ENCODE measurements around the gene LPCAT1.

LPCAT1 gene

DNA sequence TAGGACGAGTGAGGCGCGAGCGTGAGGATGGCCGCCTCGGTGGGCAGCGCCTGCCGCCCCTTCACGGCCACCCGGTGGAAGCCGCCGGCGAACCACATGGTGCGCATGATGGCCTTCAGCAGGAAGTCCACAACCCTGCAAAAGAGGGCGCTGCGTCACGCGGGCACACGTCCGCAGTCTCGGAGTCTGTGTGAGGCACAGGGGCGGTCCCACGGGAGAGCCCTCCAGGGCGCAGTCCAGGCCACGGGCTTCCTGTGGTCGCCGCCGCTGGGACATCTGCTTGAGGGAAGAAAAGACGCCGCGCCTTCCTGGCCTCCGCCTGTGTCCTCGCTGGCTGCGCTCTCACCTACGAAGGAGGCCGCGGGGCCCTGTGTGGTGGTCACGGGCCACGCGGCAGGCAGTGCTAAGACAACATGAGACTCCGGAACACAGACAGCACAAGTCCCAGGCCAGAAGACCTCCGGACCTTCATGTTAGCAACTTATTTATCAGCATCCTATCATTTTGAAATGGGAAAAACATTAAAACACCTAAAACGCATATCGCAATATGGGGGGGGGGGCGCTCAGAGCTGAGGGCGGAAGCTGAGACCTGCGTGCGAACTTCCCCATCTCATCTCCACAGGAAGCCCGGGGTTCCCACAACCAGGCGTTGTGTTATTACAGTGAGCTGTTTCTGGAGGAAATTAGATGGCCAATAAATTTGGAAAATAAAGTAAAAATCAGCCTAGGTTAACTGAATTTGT is 28.8 kb downstream of the LPCAT1 start:
- no peak for DNase-seq (ENCODE audit: low read depth)
- no peaks in the 10 kb centered on the region for H3K9me3 ChIP-seq (ENCODE audit: control insufficient read depth, low read length)
- H3K36me3 ChIP-seq (ENCODE audit: control insufficient read depth, insufficient read depth, low read length, severe bottlenecking), result peaks cover 34% of the 10 kb centered on the region
- H3K4me1 ChIP-seq (ENCODE audit: control insufficient read depth, insufficient read depth, low read length), result peaks cover 14% of the 10 kb centered on the region
- no peak overlapping the region for H3K4me3 ChIP-seq (ENCODE audit: low read length)
- H3K9ac ChIP-seq (ENCODE audit: low read length), result no peak overlapping the region
- no peaks in the 10 kb centered on the region for H3K27me3 ChIP-seq (replicated peaks; ENCODE audit: control insufficient read depth, insufficient read depth, low read length)

- Histone ChIP-seq H3K36me3 (ENCODE audit: control insufficient read depth, insufficient read depth, low read length, severe bottlenecking) (peaks cover 34% of the 10 kb centered on the region), H3K4me1 (ENCODE audit: control insufficient read depth, insufficient read depth, low read length) (peaks cover 19% of the 10 kb centered on the region), H3K9ac (ENCODE audit: low read length) (no peak overlapping the region), H3K9me3 (ENCODE audit: control insufficient read depth, low read length) (no peaks in the 10 kb centered on the region), H3K4me3 (ENCODE audit: low read length) (no peak overlapping the region), H3K27me3 (replicated peaks; ENCODE audit: control insufficient read depth, insufficient read depth, low read length) (no peaks in the 10 kb centered on the region)
- DNase-seq (ENCODE audit: low read depth), result no peak
These were observed 29.8 kb downstream of the LPCAT1 start for GRCh38 chr5:1493941-1494340.

DNA sequence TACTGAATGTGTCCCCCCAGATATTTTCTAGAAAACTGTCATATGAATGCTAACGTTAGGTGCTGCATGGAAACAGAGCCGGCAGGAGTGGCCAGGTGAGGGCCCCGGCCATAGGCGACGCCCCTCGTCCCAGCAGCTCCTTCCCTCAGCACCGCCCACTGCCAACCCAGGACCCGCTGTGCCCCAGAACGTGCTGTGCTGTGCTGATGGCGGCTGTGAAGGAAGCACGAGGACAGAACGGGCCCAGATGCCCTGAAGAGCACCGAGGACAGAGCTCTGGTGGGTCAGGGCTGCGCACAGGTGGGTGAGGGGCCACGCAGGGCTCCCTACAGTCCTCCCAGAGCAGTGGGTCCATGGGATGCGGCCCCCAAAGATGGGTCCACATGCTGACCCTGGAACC is 30.3 kb downstream of the LPCAT1 start:
- no peak for DNase-seq (ENCODE audit: low read depth)
- peaks cover 35% of the 10 kb centered on the region for H3K36me3 ChIP-seq (ENCODE audit: control insufficient read depth, insufficient read depth, low read length, severe bottlenecking)

DNA sequence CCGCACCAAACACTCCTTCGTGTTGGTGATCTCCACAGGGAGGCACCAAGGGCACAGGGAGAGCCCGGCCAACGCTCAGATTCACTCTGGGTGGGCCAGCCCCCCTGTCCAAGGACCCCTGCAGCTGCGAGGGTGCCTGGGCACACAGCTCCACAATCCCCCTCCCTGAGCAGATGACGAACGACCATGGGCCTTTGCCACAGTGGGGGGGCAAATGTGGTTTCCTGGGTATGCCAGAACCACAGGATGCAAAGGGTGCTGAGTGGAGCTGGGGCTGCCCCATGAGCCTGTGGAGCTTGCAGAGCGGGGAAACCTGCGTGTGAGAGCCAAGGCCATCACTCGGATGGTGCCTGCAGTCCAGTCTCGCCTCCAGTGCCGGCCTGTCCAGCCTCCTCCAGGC is 31.0 kb downstream of the LPCAT1 start:
- Histone ChIP-seq H3K27me3 (replicated peaks; ENCODE audit: control insufficient read depth, insufficient read depth, low read length) (no peaks in the 10 kb centered on the region), H3K36me3 (ENCODE audit: control insufficient read depth, insufficient read depth, low read length, severe bottlenecking) (peaks cover 42% of the 10 kb centered on the region), H3K9ac (ENCODE audit: low read length) (no peak overlapping the region), H3K4me1 (ENCODE audit: control insufficient read depth, insufficient read depth, low read length) (peaks cover 14% of the 10 kb centered on the region), H3K9me3 (ENCODE audit: control insufficient read depth, low read length) (no peaks in the 10 kb centered on the region), H3K4me3 (ENCODE audit: low read length) (no peak overlapping the region)
- DNase-seq (ENCODE audit: low read depth), result no peak

More for the DNA sequence above, 30.3 kb downstream of the LPCAT1 start:
- Histone ChIP-seq H3K4me1 (ENCODE audit: control insufficient read depth, insufficient read depth, low read length) (peaks cover 20% of the 10 kb centered on the region), H3K4me3 (ENCODE audit: low read length) (no peak overlapping the region), H3K27me3 (replicated peaks; ENCODE audit: control insufficient read depth, insufficient read depth, low read length) (no peaks in the 10 kb centered on the region), H3K9me3 (ENCODE audit: control insufficient read depth, low read length) (no peaks in the 10 kb centered on the region), H3K9ac (ENCODE audit: low read length) (no peak overlapping the region)

DNA sequence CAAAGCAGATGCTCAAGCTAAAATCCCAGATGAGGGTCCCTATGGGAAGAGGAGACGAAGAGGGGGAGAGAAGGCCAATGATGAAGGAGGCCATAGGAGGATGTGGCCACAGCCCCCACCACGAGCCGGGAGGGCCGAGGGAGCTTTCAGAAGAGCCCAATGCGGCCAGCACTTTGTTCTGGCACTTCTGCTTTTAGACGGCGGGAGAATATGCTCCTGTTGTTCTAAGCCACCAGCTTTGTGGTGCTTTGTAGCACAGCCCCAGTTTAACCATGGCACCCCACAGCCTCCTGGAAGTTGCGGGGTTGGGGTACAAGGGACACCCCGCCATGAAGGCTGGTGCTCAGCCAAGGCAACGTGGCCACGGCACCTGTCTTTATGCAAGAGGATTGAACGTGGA is 33.4 kb downstream of the LPCAT1 start:
- Histone ChIP-seq H3K9me3 (ENCODE audit: control insufficient read depth, low read length) (no peaks in the 10 kb centered on the region), H3K36me3 (ENCODE audit: control insufficient read depth, insufficient read depth, low read length, severe bottlenecking) (peaks cover 62% of the 10 kb centered on the region), H3K4me1 (ENCODE audit: control insufficient read depth, insufficient read depth, low read length) (peaks cover 14% of the 10 kb centered on the region), H3K9ac (ENCODE audit: low read length) (no peak overlapping the region), H3K4me3 (ENCODE audit: low read length) (no peak overlapping the region), H3K27me3 (replicated peaks; ENCODE audit: control insufficient read depth, insufficient read depth, low read length) (no peaks in the 10 kb centered on the region)
- no peak for DNase-seq (ENCODE audit: low read depth)

- H3K9me3 ChIP-seq (ENCODE audit: control insufficient read depth, low read length), result no peaks in the 10 kb centered on the region
- no peaks in the 10 kb centered on the region for H3K27me3 ChIP-seq (replicated peaks; ENCODE audit: control insufficient read depth, insufficient read depth, low read length)
- H3K4me3 ChIP-seq (ENCODE audit: low read length), result no peak overlapping the region
- no peak for DNase-seq (ENCODE audit: low read depth)
- H3K36me3 ChIP-seq (ENCODE audit: control insufficient read depth, insufficient read depth, low read length, severe bottlenecking), result peaks cover 63% of the 10 kb centered on the region
- peak overlapping the region; percentile 2 for H3K9ac ChIP-seq (ENCODE audit: low read length)
- H3K4me1 ChIP-seq (ENCODE audit: control insufficient read depth, insufficient read depth, low read length), result peaks cover 14% of the 10 kb centered on the region
These were observed 34.0 kb downstream of the LPCAT1 start for GRCh38 chr5:1489754-1490153.

GRCh38 chr5:1488882-1489680 is 34.7 kb downstream of the LPCAT1 start:
- Histone ChIP-seq H3K36me3 (ENCODE audit: control insufficient read depth, insufficient read depth, low read length, severe bottlenecking) (peaks cover 56% of the 10 kb centered on the region), H3K4me1 (ENCODE audit: control insufficient read depth, insufficient read depth, low read length) (peaks cover 14% of the 10 kb centered on the region), H3K27me3 (replicated peaks; ENCODE audit: control insufficient read depth, insufficient read depth, low read length) (no peaks in the 10 kb centered on the region), H3K9ac (ENCODE audit: low read length) (peak overlapping the region; percentile 74), H3K9me3 (ENCODE audit: control insufficient read depth, low read length) (no peaks in the 10 kb centered on the region), H3K4me3 (ENCODE audit: low read length) (no peak overlapping the region)
- DNase-seq (ENCODE audit: low read depth), result peak; percentile 48

DNA sequence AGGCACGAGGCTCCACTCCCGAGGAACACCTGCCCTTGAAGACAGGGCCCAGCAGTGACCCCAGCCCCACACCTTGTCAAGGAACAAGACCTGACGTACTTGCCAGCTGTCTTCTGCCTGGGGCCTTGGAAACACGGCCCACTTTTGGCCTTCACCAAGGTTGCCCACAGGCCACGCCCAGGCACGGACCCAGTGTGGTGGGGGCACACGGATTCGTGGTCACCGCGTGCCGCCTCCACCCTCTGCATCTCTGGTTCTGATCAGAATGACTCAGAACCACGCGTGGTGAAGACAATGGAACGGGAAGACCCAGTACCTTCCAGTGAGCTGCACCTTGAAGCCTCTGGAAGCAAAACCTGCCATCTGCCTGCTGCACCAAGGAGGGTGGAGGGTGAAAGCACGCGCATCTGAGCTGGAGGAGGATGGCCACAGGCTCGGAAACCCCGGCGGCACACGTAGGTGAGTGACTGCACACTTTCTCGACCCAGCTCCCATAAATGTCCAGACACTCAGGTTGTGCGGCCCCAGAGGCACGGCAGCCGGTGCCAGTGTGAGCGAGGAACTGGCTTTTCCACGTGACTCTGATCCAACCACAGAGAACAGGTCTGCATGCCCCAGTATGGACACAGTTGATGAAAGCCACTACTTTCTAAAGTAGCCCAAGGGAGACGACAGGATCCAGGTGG is 36.5 kb downstream of the LPCAT1 start:
- H3K4me3 ChIP-seq (ENCODE audit: low read length), result no peak overlapping the region
- DNase-seq (ENCODE audit: low read depth), result no peak
- no peak overlapping the region for H3K9ac ChIP-seq (ENCODE audit: low read length)
- H3K27me3 ChIP-seq (replicated peaks; ENCODE audit: control insufficient read depth, insufficient read depth, low read length), result no peaks in the 10 kb centered on the region
- H3K4me1 ChIP-seq (ENCODE audit: control insufficient read depth, insufficient read depth, low read length), result peaks cover 14% of the 10 kb centered on the region
- no peaks in the 10 kb centered on the region for H3K9me3 ChIP-seq (ENCODE audit: control insufficient read depth, low read length)
- H3K36me3 ChIP-seq (ENCODE audit: control insufficient read depth, insufficient read depth, low read length, severe bottlenecking), result peaks cover 45% of the 10 kb centered on the region

- H3K9ac ChIP-seq (ENCODE audit: low read length), result no peak overlapping the region
- no peaks in the 10 kb centered on the region for H3K27me3 ChIP-seq (replicated peaks; ENCODE audit: control insufficient read depth, insufficient read depth, low read length)
- no peak overlapping the region for H3K4me3 ChIP-seq (ENCODE audit: low read length)
- peaks cover 14% of the 10 kb centered on the region for H3K4me1 ChIP-seq (ENCODE audit: control insufficient read depth, insufficient read depth, low read length)
- no peaks in the 10 kb centered on the region for H3K9me3 ChIP-seq (ENCODE audit: control insufficient read depth, low read length)
- peaks cover 41% of the 10 kb centered on the region for H3K36me3 ChIP-seq (ENCODE audit: control insufficient read depth, insufficient read depth, low read length, severe bottlenecking)
- no peak for DNase-seq (ENCODE audit: low read depth)
These were observed 37.5 kb downstream of the LPCAT1 start for GRCh38 chr5:1486271-1486670.

- H3K4me1 ChIP-seq (ENCODE audit: control insufficient read depth, insufficient read depth, low read length), result peaks cover 14% of the 10 kb centered on the region
- no peak for DNase-seq (ENCODE audit: low read depth)
- peaks cover 35% of the 10 kb centered on the region for H3K36me3 ChIP-seq (ENCODE audit: control insufficient read depth, insufficient read depth, low read length, severe bottlenecking)
- H3K27me3 ChIP-seq (replicated peaks; ENCODE audit: control insufficient read depth, insufficient read depth, low read length), result no peaks in the 10 kb centered on the region
- no peak overlapping the region for H3K4me3 ChIP-seq (ENCODE audit: low read length)
- H3K9me3 ChIP-seq (ENCODE audit: control insufficient read depth, low read length), result no peaks in the 10 kb centered on the region
- no peak overlapping the region for H3K9ac ChIP-seq (ENCODE audit: low read length)
These were observed 38.1 kb downstream of the LPCAT1 start for GRCh38 chr5:1485579-1486118.
